Measurements from ENCODE around the gene ABHD12. TPM values are rescaled to one million over a fixed set of nuclear protein-coding genes. Genes with fewer than 3 reads are reported as not detected.

ABHD12 gene
- total and polyA plus RNA-seq, 2 experiments from 2014 or later: 69.5 to 187 TPM

GRCh38 chr20:25274891-25275812 is 115.5 kb downstream of the ABHD12 start:
- Histone ChIP-seq H3K36me3 (replicated peaks; ENCODE audit: insufficient read depth, low read depth) (no peaks in the 10 kb centered on the region), H3K4me1 (ENCODE audit: insufficient read depth) (no peaks in the 10 kb centered on the region), H3K9me3 (ENCODE audit: low read depth) (no peaks in the 10 kb centered on the region), H4K20me1 (ENCODE audit: insufficient read depth, poor library complexity, severe bottlenecking) (no peaks in the 10 kb centered on the region), H3K4me2 (no peak overlapping the region), H3K27ac (no peak overlapping the region), H3K27me3 (no peaks in the 10 kb centered on the region), H2AFZ (no peak overlapping the region), H3K9me2 (replicated peaks; ENCODE audit: insufficient read depth) (no peaks in the 10 kb centered on the region), H3K4me3 (no peak overlapping the region), H3K79me2 (no peaks in the 10 kb centered on the region)
- no peak for TF ChIP-seq EZH2phosphoT487 (IDR thresholded peaks at IDR 0.05; ENCODE audit: low read depth, severe bottlenecking, unreplicated experiment)
- no peak for TF ChIP-seq CTCF (IDR thresholded peaks at IDR 0.05; ENCODE audit: poor library complexity)
- no peak for TF ChIP-seq EZH2 (IDR thresholded peaks at IDR 0.05; ENCODE audit: borderline replicate concordance)
- DNase-seq (ENCODE audit: low spot score): no peak
- WGBS (ENCODE audit: low lambda C conversion rate, missing lambda C conversion rate): 95% methylated on average over 32 of the region's 32 CpGs

GRCh38 chr20:25274481-25274880 is 116.2 kb downstream of the ABHD12 start:
- no peak overlapping the region for H3K27ac ChIP-seq
- TF ChIP-seq CTCF (IDR thresholded peaks at IDR 0.05; ENCODE audit: poor library complexity): no peak
- no peak for TF ChIP-seq EZH2 (IDR thresholded peaks at IDR 0.05; ENCODE audit: borderline replicate concordance)
- no peak for TF ChIP-seq EZH2phosphoT487 (IDR thresholded peaks at IDR 0.05; ENCODE audit: low read depth, severe bottlenecking, unreplicated experiment)
- H3K9me2 ChIP-seq (replicated peaks; ENCODE audit: insufficient read depth): no peaks in the 10 kb centered on the region
- no peak overlapping the region for H3K4me3 ChIP-seq
- H3K4me2 ChIP-seq: no peak overlapping the region
- 98% methylated on average over 20 of the region's 20 CpGs for WGBS (ENCODE audit: low lambda C conversion rate, missing lambda C conversion rate)
- H3K36me3 ChIP-seq (replicated peaks; ENCODE audit: insufficient read depth, low read depth): no peaks in the 10 kb centered on the region
- H3K79me2 ChIP-seq: no peaks in the 10 kb centered on the region
- H3K27me3 ChIP-seq: no peaks in the 10 kb centered on the region
- H4K20me1 ChIP-seq (ENCODE audit: insufficient read depth, poor library complexity, severe bottlenecking): no peaks in the 10 kb centered on the region
- no peak overlapping the region for H2AFZ ChIP-seq
- DNase-seq (ENCODE audit: low spot score): no peak
- no peaks in the 10 kb centered on the region for H3K4me1 ChIP-seq (ENCODE audit: insufficient read depth)
- no peaks in the 10 kb centered on the region for H3K9me3 ChIP-seq (ENCODE audit: low read depth)

GRCh38 chr20:25273541-25274358 is 116.9 kb downstream of the ABHD12 start:
- Histone ChIP-seq H3K4me2 (no peak overlapping the region), H3K27ac (no peak overlapping the region), H3K4me3 (no peak overlapping the region), H3K36me3 (replicated peaks; ENCODE audit: insufficient read depth, low read depth) (no peaks in the 10 kb centered on the region), H3K27me3 (no peaks in the 10 kb centered on the region), H3K9me3 (ENCODE audit: low read depth) (no peaks in the 10 kb centered on the region), H3K4me1 (ENCODE audit: insufficient read depth) (no peaks in the 10 kb centered on the region), H4K20me1 (ENCODE audit: insufficient read depth, poor library complexity, severe bottlenecking) (no peaks in the 10 kb centered on the region), H2AFZ (no peak overlapping the region), H3K9me2 (replicated peaks; ENCODE audit: insufficient read depth) (no peaks in the 10 kb centered on the region), H3K79me2 (peaks cover under 1% of the 10 kb centered on the region)
- no peak for DNase-seq (ENCODE audit: low spot score)
- WGBS (ENCODE audit: low lambda C conversion rate, missing lambda C conversion rate): 96% methylated on average over 20 of the region's 20 CpGs
- TF ChIP-seq EZH2 (IDR thresholded peaks at IDR 0.05; ENCODE audit: borderline replicate concordance): no peak
- no peak for TF ChIP-seq CTCF (IDR thresholded peaks at IDR 0.05; ENCODE audit: poor library complexity)
- TF ChIP-seq EZH2phosphoT487 (IDR thresholded peaks at IDR 0.05; ENCODE audit: low read depth, severe bottlenecking, unreplicated experiment): no peak
